HG03108 (cell line): Measurements from ENCODE around the gene RSF1.
"Not testable (repeated sequence)": the region's sequence is repeated elsewhere in the genome, so short reads cannot be mapped to it uniquely, and the experiment has no call there.

Experiments used
- ATAC-seq: cut with Tn5 transposase; IDR thresholded peaks from one replicate; pipeline ENCODE4 v1.9.1; 2021; ENCODE audit warnings: moderate library complexity; ENCODE audit not compliant: unreplicated experiment

RSF1 gene

DNA sequence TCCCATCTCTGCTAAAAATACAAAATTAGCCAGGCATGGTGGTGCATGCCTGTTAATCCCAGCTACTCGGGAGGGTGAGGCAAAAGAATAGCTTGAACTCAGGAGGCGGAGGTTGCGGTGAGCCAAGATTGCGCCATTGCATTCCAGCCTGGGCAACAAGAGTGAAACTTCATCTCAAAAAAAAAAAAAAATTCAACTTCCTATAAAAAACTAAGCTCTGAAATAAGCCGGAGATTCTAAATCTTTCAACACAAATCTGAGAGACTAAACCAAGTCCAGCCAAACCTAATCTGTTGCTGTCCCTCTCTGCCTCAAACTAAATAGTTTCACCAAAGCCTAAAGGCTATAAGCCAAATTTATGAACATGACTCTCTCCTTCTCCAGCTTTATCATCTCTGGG, 186.6 kb downstream of the RSF1 start:
- ATAC-seq, result not testable (repeated sequence)

DNA sequence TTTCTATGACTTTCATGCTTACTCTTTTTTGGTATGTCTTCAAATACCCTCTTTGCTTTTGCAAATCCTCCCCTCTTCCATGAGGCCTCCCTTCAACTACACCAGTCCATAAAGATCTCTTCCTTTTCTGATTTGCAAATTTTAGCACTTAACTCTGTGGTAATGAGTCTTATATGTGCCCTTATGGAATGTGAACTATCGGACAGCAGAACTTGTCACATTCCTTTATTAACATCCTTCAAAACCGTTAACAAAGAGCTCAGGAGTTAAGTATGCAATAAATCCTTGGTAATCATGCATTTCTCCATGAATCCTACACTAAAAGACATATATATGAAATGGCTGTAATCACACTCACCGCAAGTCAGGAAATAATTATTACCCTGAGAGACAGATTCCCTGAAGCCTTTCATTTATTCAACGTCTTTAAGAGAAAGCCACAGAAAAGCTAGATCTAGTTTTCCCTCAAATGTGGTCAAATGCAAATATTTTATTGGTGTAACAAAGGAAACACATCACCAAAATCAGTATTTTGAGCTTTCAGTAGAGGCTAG, 190.3 kb downstream of the RSF1 start:
- no peak for ATAC-seq

DNA sequence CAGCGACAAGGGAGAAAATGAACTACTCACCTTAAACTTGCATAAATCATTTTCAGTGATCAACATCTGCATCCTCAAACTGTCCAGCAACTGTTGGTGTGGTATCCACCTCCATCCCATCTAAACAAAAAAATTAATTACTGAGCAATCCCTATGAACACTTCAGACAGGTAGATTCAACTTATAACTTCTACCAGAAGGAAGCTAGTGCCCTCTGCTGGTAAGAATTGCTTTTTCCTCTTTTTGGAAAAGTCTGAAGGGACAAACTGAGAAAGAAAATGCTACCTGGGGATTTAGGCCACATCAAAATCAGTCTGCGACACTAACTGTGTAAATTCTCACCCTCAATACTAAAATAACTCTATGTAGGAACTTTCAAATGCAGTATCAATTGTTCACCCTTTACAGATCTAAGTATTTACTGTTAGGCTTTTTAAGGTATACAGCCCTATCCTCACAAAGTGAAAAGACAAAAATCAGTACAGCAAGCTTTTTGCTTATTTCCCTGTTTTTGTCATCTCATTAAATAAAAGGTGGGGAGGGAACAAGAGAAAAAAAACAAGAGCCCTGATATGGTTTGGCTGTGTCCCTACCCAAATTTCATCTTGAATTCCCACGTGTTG, 200.8 kb downstream of the RSF1 start:
- ATAC-seq, result no peak

DNA sequence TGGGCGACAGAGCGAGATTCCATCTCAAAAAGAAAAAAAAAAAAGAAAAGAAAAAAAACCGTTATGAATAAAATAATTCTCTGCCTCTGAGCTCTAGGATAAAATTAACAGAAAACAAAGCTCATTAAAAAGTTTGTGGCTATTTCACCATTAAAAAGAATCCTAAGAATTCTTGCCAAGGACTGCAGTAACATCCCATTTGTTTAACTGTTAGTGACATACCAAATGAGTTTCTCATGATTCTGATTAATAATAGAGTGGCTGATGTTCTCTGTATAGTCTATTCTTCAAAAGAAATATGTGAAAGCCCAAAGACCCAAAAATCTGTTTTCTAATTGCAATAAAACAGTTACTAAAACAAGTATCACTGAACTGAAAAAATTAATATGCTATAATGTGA, 202.6 kb downstream of the RSF1 start:
- ATAC-seq, result no peak

DNA sequence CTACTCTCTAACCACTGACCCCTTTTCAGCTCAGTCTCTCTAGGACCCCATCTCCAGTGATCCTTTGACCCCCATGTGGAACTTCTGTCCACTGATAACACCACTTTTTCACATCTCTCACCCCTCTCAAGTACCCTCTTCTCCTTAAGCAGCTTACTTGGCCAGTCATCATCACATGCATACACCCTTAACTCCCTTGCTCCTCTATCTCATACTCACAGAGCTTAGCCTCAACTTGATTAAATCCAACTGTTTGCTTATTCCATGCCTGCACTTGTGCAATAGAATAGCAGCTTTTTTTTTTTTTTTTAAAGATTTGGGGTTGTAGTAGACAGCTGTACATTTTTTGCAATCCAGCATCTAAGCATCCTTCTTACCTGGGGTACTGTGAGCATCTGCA, 208.6 kb downstream of the RSF1 start:
- ATAC-seq, result no peak
